ENCODE data around the gene SLC7A5.
"Not testable (repeated sequence)": the region's sequence is repeated elsewhere in the genome, so short reads cannot be mapped to it uniquely, and the experiment has no call there.

Gene SLC7A5

GRCh38 chr16:87830673-87831420 lies 38.5 kb downstream of the SLC7A5 start:
- H3K36me3 ChIP-seq (ENCODE audit: control insufficient read depth in 2 of 2, insufficient read depth in 2 of 2, low read length in 2 of 2), result peaks cover 0 to 15% of the 10 kb centered on the region in 2 donors
- no peak overlapping the region for H3K4me3 ChIP-seq (ENCODE audit: low read length in 2 of 2)
- H3K9ac ChIP-seq (ENCODE audit: low read length in 2 of 2), result no peak overlapping the region
- H3K27ac ChIP-seq (ENCODE audit: low read length), result no peak overlapping the region
- peaks cover 10% of the 10 kb centered on the region for H3K4me1 ChIP-seq (ENCODE audit: control insufficient read depth, insufficient read depth, low read length)
- no peaks in the 10 kb centered on the region for H3K27me3 ChIP-seq (ENCODE audit: control insufficient read depth in 1 of 2, insufficient read depth in 2 of 2, low read length in 2 of 2)
- no peaks in the 10 kb centered on the region for H3K9me3 ChIP-seq (ENCODE audit: control insufficient read depth in 2 of 2, low read length in 2 of 2)

DNA sequence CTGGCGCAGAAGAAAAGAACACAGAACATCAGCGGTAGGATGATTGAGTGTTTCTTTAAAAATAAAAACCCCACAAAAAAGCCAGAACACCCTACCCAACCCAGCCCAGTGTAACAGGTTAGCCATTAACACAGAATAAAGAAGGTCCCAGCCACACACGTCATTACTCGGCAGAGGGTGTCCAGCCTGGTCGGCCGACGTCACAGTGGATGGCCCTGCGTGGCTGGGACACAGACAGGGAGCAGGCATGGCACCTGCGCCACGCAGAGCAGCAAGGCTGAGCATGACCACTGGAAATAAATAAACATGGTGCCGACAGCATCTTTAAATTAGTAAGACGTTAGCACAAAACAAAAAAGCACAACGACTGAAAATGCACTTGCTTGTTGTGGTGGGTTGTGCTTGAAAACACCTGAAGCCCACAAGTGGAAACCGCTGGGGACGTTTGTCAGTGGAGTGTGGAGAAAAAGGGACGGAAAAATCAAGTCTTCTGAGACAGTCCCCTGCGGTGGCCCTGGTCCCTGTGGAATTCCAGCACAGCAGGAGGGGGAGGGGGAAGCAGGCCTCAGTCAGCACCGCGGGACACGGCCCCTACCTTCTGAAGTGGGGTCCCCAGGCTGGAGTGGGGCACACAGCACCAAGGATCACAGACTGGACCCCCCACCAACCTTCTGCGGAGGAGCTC lies 39.2 kb downstream of the SLC7A5 start:
- no peaks in the 10 kb centered on the region for H3K9me3 ChIP-seq (ENCODE audit: control insufficient read depth in 2 of 2, low read length in 2 of 2)
- no peak overlapping the region for H3K27ac ChIP-seq (ENCODE audit: low read length)
- peaks cover 0 to 15% of the 10 kb centered on the region in 2 donors for H3K36me3 ChIP-seq (ENCODE audit: control insufficient read depth in 2 of 2, insufficient read depth in 2 of 2, low read length in 2 of 2)
- H3K9ac ChIP-seq (ENCODE audit: low read length in 2 of 2), result no peak overlapping the region
- H3K27me3 ChIP-seq (ENCODE audit: control insufficient read depth in 1 of 2, insufficient read depth in 2 of 2, low read length in 2 of 2), result no peaks in the 10 kb centered on the region
- H3K4me3 ChIP-seq (ENCODE audit: low read length in 2 of 2), result no peak overlapping the region
- peaks cover 9% of the 10 kb centered on the region for H3K4me1 ChIP-seq (ENCODE audit: control insufficient read depth, insufficient read depth, low read length)

DNA sequence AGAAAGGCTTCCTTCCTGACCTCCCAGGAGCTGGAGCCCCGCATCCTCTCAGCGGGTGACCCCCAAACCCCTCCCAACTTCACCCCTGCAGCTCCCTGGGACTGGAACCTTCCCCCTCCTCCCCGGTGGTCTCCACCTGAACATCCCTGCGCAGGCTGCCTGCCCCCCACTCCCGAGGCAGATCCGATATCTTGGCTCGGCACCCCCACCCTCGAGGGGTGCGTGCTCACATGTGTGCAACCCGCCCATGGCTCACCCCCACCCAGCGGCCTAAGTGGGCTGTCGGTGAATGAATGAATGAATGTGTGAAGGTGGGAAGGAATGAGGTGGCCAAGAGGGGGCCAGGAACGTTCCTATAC lies 39.7 kb downstream of the SLC7A5 start:
- H3K4me1 ChIP-seq (ENCODE audit: control insufficient read depth, insufficient read depth, low read length), result peaks cover 4% of the 10 kb centered on the region
- no peak overlapping the region for H3K9ac ChIP-seq (ENCODE audit: low read length in 2 of 2)
- H3K9me3 ChIP-seq (ENCODE audit: control insufficient read depth in 2 of 2, low read length in 2 of 2), result no peaks in the 10 kb centered on the region
- H3K27ac ChIP-seq (ENCODE audit: low read length), result no peak overlapping the region
- H3K36me3 ChIP-seq (ENCODE audit: control insufficient read depth in 2 of 2, insufficient read depth in 2 of 2, low read length in 2 of 2), result peaks cover 0 to 15% of the 10 kb centered on the region in 2 donors
- H3K27me3 ChIP-seq (ENCODE audit: control insufficient read depth in 1 of 2, insufficient read depth in 2 of 2, low read length in 2 of 2), result no peaks in the 10 kb centered on the region
- H3K4me3 ChIP-seq (ENCODE audit: low read length in 2 of 2), result no peak overlapping the region

DNA sequence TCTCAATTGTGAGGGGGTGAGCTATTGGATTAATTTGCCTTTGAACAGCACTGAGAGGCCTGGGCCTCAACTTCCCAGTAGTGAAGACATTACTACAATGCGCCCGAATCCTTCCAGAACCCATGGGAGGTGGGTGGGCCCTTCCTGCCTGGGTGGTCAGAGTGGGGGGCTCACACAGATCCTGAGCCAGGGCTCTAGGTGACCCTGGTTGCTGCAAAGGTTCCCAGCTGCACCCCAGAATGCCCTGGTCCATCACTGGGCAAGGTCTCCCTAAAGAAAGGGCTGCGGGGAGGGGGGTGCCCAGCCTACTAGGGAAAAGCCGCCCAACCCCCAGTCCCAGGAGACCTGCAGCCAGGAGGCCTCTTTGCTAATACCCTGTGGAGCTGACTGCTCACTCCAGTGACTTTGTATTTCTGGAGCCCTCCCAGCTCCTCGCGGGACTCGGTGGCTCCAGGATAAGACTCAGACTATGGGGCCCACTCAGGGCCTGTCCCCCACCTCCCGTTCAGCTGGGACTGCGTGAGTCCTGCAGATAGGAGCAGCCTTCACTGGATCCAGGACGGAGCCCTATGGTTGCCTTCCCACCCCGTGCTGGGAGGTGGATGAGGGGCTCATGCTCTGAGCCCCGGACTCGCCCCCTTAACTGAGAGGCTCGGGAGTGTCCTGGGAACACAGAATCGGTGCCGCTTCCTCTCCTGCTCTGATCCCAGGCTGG lies 40.2 kb downstream of the SLC7A5 start:
- no peaks in the 10 kb centered on the region for H3K4me1 ChIP-seq (ENCODE audit: control insufficient read depth, insufficient read depth, low read length)
- no peaks in the 10 kb centered on the region for H3K27me3 ChIP-seq (ENCODE audit: control insufficient read depth in 1 of 2, insufficient read depth in 2 of 2, low read length in 2 of 2)
- H3K36me3 ChIP-seq (ENCODE audit: control insufficient read depth in 2 of 2, insufficient read depth in 2 of 2, low read length in 2 of 2), result peaks cover 0 to 15% of the 10 kb centered on the region in 2 donors
- no peaks in the 10 kb centered on the region for H3K9me3 ChIP-seq (ENCODE audit: control insufficient read depth in 2 of 2, low read length in 2 of 2)
- H3K27ac ChIP-seq (ENCODE audit: low read length), result no peak overlapping the region
- no peak overlapping the region for H3K9ac ChIP-seq (ENCODE audit: low read length in 2 of 2)
- H3K4me3 ChIP-seq (ENCODE audit: low read length in 2 of 2), result no peak overlapping the region

DNA sequence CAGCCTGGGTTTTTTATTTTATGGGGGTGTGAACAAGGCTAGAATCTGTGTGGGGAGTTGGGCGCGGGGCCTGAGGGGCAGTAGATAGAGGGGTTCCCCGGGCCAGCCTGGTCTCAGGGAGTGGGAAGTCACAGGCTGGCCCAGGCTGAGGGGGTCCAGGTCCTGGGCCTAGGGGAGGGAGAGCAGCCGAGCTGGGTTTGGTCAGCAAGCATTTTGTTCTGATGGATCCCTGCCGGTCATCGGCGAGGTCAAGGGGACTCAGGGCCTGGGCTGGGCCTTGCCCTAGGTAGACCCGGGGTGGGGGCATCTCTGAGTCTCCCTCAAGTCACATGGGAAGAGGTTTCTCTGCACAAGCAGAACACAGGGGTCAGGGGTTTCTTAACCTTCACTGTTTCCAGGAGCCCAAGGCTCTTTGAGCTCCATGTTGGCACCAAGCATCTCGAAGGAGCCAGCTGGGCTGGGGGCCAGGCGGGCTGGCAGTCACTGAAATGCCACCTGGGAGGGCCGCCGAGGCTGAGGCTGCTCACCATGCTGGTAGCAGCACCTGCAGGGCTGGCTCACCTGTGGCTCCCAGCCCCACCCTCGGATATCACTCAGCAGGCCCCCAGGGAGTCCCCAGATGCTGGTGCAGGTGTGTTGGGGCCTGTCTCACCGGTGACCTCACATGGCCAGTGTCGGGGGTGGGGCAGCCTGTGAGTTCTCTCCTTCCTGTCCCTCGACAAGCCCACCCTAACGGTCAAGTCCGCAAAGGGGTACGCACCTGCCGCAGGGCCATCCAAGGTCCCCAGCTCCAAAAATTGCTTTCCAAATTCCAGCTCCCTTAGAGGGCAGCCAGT lies 41.0 kb downstream of the SLC7A5 start:
- no peaks in the 10 kb centered on the region for H3K27me3 ChIP-seq (ENCODE audit: control insufficient read depth in 1 of 2, insufficient read depth in 2 of 2, low read length in 2 of 2)
- no peak overlapping the region for H3K4me3 ChIP-seq (ENCODE audit: low read length in 2 of 2)
- no peak overlapping the region for H3K9ac ChIP-seq (ENCODE audit: low read length in 2 of 2)
- no peak overlapping the region for H3K27ac ChIP-seq (ENCODE audit: low read length)
- no peaks in the 10 kb centered on the region for H3K4me1 ChIP-seq (ENCODE audit: control insufficient read depth, insufficient read depth, low read length)
- no peaks in the 10 kb centered on the region for H3K9me3 ChIP-seq (ENCODE audit: control insufficient read depth in 2 of 2, low read length in 2 of 2)
- H3K36me3 ChIP-seq (ENCODE audit: control insufficient read depth in 2 of 2, insufficient read depth in 2 of 2, low read length in 2 of 2), result peaks cover 0 to 12% of the 10 kb centered on the region in 2 donors

DNA sequence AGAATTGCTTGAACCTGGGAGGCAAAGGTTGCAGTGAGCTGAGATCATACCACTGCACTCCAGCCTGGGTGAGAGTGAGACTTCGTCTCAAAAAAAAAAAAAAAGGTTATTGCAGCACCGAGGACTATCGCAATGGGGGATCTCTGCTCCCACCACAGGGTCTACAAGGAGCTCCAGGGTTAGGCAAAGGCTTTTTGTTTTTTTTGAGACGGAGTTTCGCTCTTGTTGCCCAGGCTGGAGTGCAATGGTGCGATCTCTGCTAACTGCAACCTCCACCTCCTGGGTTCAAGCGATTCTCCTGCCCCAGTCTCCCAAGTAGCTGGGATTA lies 41.8 kb downstream of the SLC7A5 start:
- H3K36me3 ChIP-seq (ENCODE audit: control insufficient read depth in 2 of 2, insufficient read depth in 2 of 2, low read length in 2 of 2), result not testable (repeated sequence)

DNA sequence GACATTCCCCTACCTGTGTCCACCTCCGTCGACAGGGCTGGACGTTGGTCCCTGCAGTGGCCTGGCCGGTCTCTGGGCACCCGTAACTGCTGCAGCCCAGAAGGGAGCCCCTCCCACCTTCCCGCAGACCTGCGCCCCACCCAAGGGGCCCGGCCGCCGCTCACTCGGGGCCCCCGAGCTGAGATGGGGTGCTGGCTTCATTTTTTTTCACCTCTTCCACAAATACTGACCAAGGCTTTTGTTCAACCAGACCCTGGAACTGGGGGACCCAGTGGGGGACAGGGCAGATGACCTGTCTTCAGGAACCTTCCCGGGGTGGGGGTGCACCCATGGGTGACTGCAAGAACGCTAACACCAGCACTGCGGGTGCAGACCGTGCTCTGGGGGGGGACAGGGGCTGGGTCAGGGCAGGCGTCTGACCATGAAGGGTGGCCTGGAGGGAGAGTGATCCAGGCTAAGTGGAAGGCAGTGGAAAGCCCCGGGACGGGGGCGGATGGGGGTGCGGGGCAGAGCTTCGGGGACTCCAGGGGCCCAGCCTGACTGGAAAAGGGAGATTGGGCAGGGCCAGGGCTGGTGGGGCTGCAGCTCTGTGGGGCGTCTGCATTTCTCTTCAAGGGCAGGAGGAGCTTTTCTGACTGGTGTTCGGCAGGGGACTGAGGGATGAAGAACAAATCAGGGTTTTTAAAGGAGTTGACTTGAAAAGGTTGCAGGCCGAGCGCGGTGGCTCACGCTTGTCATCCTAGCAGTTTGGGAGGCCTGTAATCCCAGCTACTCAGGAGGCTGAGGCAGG lies 42.3 kb downstream of the SLC7A5 start:
- Histone ChIP-seq H3K9me3 (ENCODE audit: control insufficient read depth in 2 of 2, low read length in 2 of 2) (no peaks in the 10 kb centered on the region), H3K4me1 (ENCODE audit: control insufficient read depth, insufficient read depth, low read length) (peaks cover 6% of the 10 kb centered on the region), H3K36me3 (ENCODE audit: control insufficient read depth in 2 of 2, insufficient read depth in 2 of 2, low read length in 2 of 2) (peaks cover 0 to 5% of the 10 kb centered on the region in 2 donors), H3K4me3 (ENCODE audit: low read length in 2 of 2) (no peak overlapping the region), H3K9ac (ENCODE audit: low read length in 2 of 2) (no peak overlapping the region), H3K27me3 (ENCODE audit: control insufficient read depth in 1 of 2, insufficient read depth in 2 of 2, low read length in 2 of 2) (no peaks in the 10 kb centered on the region), H3K27ac (ENCODE audit: low read length) (no peak overlapping the region)

More for the DNA sequence above, 41.8 kb downstream of the SLC7A5 start:
- H3K27ac ChIP-seq (ENCODE audit: low read length); H3K9ac ChIP-seq (ENCODE audit: low read length in 2 of 2); H3K27me3 ChIP-seq (ENCODE audit: control insufficient read depth in 1 of 2, insufficient read depth in 2 of 2, low read length in 2 of 2); H3K9me3 ChIP-seq (ENCODE audit: control insufficient read depth in 2 of 2, low read length in 2 of 2); H3K4me1 ChIP-seq (ENCODE audit: control insufficient read depth, insufficient read depth, low read length); H3K4me3 ChIP-seq (ENCODE audit: low read length in 2 of 2): not testable (repeated sequence)

GRCh38 chr16:87826407-87826797 lies 42.9 kb downstream of the SLC7A5 start:
- not testable (repeated sequence) for H3K9me3 ChIP-seq (ENCODE audit: control insufficient read depth in 2 of 2, low read length in 2 of 2); H3K9ac ChIP-seq (ENCODE audit: low read length in 2 of 2); H3K4me3 ChIP-seq (ENCODE audit: low read length in 2 of 2); H3K27me3 ChIP-seq (ENCODE audit: control insufficient read depth in 1 of 2, insufficient read depth in 2 of 2, low read length in 2 of 2); H3K36me3 ChIP-seq (ENCODE audit: control insufficient read depth in 2 of 2, insufficient read depth in 2 of 2, low read length in 2 of 2); H3K27ac ChIP-seq (ENCODE audit: low read length); H3K4me1 ChIP-seq (ENCODE audit: control insufficient read depth, insufficient read depth, low read length)

DNA sequence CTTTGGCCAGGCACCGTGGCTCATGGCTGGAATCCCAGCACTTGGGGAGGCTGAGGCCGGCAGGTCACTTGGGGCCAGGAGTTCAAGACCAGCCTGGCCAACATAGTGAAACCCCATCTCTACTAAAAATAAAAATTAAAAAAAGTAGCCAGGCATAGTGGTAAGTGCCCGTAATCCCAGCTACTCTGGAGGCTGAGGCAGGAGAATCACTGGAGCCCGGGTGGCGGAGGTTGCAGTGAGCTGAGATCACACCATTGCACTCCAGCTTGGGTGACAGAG lies 43.5 kb downstream of the SLC7A5 start:
- H3K9me3 ChIP-seq (ENCODE audit: control insufficient read depth in 2 of 2, low read length in 2 of 2); H3K9ac ChIP-seq (ENCODE audit: low read length in 2 of 2); H3K4me1 ChIP-seq (ENCODE audit: control insufficient read depth, insufficient read depth, low read length); H3K27me3 ChIP-seq (ENCODE audit: control insufficient read depth in 1 of 2, insufficient read depth in 2 of 2, low read length in 2 of 2); H3K36me3 ChIP-seq (ENCODE audit: control insufficient read depth in 2 of 2, insufficient read depth in 2 of 2, low read length in 2 of 2); H3K27ac ChIP-seq (ENCODE audit: low read length); H3K4me3 ChIP-seq (ENCODE audit: low read length in 2 of 2): not testable (repeated sequence)

All from stomach smooth muscle (tissue), 2 donors.